ENCODE data around the gene CFTR.
A peak's percentile ranks its signal among the peaks of the same experiment; 100 is the strongest.
"Not testable (repeated sequence)": the region's sequence is repeated elsewhere in the genome, so short reads cannot be mapped to it uniquely, and the experiment has no call there.

Gene CFTR

DNA sequence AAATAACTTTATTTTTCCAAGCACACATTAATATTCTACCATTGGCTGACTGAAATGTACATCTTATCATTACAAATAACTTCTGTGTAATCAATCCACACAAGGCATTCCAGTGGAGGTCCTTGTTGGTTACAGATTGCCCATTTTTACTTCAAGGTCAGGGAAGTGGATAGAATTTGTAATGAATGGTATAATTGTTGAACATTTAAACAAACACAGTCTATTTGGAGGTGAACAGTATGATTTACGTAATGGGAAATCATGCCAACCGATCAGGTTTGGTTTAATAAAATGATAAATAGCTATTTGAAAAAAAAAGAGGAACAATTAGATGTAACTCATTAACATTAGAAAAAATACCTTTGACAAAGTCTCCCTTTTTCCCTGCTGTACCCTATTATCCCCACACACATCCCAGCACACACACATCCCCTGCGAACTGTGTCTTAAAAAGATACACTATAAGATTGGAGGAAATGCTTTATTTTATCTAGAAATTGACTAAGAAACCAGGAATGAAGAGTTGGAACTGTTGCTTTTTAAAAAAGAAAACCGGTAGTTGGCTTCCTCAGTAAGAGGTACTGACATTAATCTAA lies 33.5 kb upstream of the CFTR start:
- ATAC-seq (ENCODE audit: low read depth) (no peak), DNase-seq (ENCODE audit: low spot score) (no peak)
- Histone ChIP-seq H3K9me3 (ENCODE audit: severe bottlenecking) (no peaks in the 10 kb centered on the region), H3K27me3 (ENCODE audit: insufficient read depth, poor library complexity, severe bottlenecking) (no peaks in the 10 kb centered on the region), H3K27ac (ENCODE audit: poor library complexity, severe bottlenecking) (no peak overlapping the region), H3K4me3 (ENCODE audit: severe bottlenecking) (no peak overlapping the region), H3K4me1 (ENCODE audit: insufficient read depth, poor library complexity, severe bottlenecking) (no peaks in the 10 kb centered on the region), H3K36me3 (ENCODE audit: low read depth) (no peaks in the 10 kb centered on the region)
- TF ChIP-seq, protein P1, sequence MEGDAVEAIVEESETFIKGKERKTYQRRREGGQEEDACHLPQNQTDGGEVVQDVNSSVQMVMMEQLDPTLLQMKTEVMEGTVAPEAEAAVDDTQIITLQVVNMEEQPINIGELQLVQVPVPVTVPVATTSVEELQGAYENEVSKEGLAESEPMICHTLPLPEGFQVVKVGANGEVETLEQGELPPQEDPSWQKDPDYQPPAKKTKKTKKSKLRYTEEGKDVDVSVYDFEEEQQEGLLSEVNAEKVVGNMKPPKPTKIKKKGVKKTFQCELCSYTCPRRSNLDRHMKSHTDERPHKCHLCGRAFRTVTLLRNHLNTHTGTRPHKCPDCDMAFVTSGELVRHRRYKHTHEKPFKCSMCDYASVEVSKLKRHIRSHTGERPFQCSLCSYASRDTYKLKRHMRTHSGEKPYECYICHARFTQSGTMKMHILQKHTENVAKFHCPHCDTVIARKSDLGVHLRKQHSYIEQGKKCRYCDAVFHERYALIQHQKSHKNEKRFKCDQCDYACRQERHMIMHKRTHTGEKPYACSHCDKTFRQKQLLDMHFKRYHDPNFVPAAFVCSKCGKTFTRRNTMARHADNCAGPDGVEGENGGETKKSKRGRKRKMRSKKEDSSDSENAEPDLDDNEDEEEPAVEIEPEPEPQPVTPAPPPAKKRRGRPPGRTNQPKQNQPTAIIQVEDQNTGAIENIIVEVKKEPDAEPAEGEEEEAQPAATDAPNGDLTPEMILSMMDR (IDR thresholded peaks at IDR 0.05; ENCODE audit: poor library complexity, severe bottlenecking) = no peak

DNA sequence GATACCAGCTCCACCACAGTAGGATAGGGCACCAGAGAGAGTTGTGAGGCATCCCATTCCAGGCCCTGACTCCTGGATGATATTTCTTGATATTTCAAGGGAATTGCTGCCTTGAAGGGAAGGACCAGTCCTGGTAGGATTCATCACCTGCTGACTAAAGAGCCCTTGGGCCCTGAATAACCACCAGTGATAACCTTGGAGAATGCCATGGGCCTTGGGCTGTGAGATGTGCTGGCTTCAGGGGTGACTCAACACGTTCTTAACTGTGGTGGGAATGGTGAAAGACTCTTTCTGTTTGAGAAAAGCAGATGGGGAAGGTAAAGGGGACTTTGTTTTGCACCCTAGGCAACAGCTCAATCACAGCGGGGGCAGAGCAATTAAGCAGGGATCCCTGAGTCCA lies 31.2 kb upstream of the CFTR start:
- H3K36me3 ChIP-seq (ENCODE audit: low read depth) = no peaks in the 10 kb centered on the region
- no peak overlapping the region for H3K27ac ChIP-seq (ENCODE audit: poor library complexity, severe bottlenecking)
- H3K9me3 ChIP-seq (ENCODE audit: severe bottlenecking) = no peaks in the 10 kb centered on the region
- TF ChIP-seq, protein P1 (IDR thresholded peaks at IDR 0.05; ENCODE audit: poor library complexity, severe bottlenecking) = no peak
- H3K4me1 ChIP-seq (ENCODE audit: insufficient read depth, poor library complexity, severe bottlenecking) = no peaks in the 10 kb centered on the region
- no peak overlapping the region for H3K4me3 ChIP-seq (ENCODE audit: severe bottlenecking)
- no peaks in the 10 kb centered on the region for H3K27me3 ChIP-seq (ENCODE audit: insufficient read depth, poor library complexity, severe bottlenecking)
- ATAC-seq (ENCODE audit: low read depth) (no peak), DNase-seq (ENCODE audit: low spot score) (no peak)

DNA sequence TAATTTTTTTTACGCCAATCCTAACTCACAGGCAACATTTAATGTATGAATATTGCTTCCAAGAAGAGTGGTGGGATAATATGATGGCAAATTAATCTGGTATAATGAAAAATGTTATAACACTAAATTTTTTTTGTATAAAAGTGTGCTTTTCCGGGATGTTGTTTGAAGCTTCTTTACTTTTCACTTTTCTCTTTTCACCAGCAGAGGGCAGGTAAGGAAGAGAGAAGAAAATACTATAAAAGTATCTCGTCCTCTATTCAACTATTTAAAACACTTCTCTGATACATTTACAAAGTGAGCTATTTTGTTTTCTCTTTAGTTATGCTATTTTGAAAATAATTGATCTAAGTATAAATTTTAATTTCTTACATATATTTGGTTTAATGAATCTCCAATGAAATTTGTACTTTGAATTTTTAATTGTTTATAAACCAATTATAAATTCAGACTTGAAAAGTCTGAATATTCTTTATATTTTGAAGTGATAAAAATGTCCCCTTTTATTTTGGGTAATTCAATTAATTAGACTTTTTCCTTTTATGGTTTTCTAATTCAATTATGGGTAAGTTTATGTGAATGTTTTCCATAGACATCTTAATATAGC lies 20.7 kb upstream of the CFTR start:
- Histone ChIP-seq H3K27me3 (ENCODE audit: insufficient read depth, poor library complexity, severe bottlenecking) (no peaks in the 10 kb centered on the region), H3K4me1 (ENCODE audit: insufficient read depth, poor library complexity, severe bottlenecking) (no peaks in the 10 kb centered on the region), H3K27ac (ENCODE audit: poor library complexity, severe bottlenecking) (no peak overlapping the region), H3K4me3 (ENCODE audit: severe bottlenecking) (no peak overlapping the region), H3K36me3 (ENCODE audit: low read depth) (no peaks in the 10 kb centered on the region), H3K9me3 (ENCODE audit: severe bottlenecking) (no peaks in the 10 kb centered on the region)
- no peak for DNase-seq (ENCODE audit: low spot score)
- TF ChIP-seq, protein P1 (IDR thresholded peaks at IDR 0.05; ENCODE audit: poor library complexity, severe bottlenecking) = peak; percentile 81
- ATAC-seq (ENCODE audit: low read depth) = no peak

DNA sequence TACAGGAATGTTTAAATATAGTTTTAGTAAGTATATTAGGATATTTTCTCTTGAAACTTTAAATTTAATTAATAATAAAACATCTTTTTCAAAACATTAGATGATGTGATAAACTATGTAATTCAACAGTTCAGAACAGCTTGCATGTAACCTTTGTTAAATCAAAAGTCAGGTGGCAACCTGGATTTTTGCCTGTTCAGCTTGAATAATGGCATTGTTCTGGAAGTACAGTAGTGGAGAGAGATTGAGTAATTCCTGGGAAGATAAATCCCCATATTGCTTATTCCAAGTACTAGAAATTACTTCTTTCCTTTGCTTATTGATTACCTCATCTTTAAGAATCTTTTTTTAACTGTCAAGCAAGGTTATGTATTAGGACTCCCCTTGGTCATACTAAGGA lies 20.1 kb upstream of the CFTR start:
- DNase-seq (ENCODE audit: low spot score) = no peak
- no peak for ATAC-seq (ENCODE audit: low read depth)
- Histone ChIP-seq H3K4me3 (ENCODE audit: severe bottlenecking) (no peak overlapping the region), H3K27ac (ENCODE audit: poor library complexity, severe bottlenecking) (no peak overlapping the region), H3K4me1 (ENCODE audit: insufficient read depth, poor library complexity, severe bottlenecking) (no peaks in the 10 kb centered on the region), H3K9me3 (ENCODE audit: severe bottlenecking) (no peaks in the 10 kb centered on the region), H3K27me3 (ENCODE audit: insufficient read depth, poor library complexity, severe bottlenecking) (no peaks in the 10 kb centered on the region), H3K36me3 (ENCODE audit: low read depth) (no peaks in the 10 kb centered on the region)
- TF ChIP-seq, protein P1 (IDR thresholded peaks at IDR 0.05; ENCODE audit: poor library complexity, severe bottlenecking) = no peak

DNA sequence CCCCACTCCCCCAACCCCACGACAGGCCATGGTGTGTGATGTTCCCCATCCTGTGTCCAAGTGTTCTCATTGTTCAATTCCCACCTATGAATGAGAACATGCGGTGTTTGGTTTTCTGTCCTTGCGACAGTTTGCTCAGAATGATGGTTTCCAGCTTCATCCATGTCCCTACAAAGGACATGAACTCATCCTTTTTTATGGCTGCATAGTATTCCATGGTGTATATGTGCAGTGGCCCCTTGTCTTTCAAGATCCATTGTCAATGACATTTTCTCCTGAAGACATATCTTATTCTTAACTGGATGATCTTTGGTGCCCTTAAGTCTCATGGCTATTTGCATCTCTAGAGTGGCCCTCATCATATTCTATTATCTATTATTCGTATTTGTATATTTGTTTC lies 19.0 kb upstream of the CFTR start:
- H3K9me3 ChIP-seq (ENCODE audit: severe bottlenecking); H3K36me3 ChIP-seq (ENCODE audit: low read depth); H3K27ac ChIP-seq (ENCODE audit: poor library complexity, severe bottlenecking); H3K4me3 ChIP-seq (ENCODE audit: severe bottlenecking); H3K4me1 ChIP-seq (ENCODE audit: insufficient read depth, poor library complexity, severe bottlenecking); H3K27me3 ChIP-seq (ENCODE audit: insufficient read depth, poor library complexity, severe bottlenecking); DNase-seq (ENCODE audit: low spot score); ATAC-seq (ENCODE audit: low read depth): not testable (repeated sequence)

Data from RWPE2 (cell line).